ENCODE results near the gene PDE10A. TPM values are rescaled to one million over a fixed set of nuclear protein-coding genes. Genes with fewer than 3 reads are reported as not detected.

Gene PDE10A
- total and polyA plus RNA-seq, 2 of the 13 experiments (the other 11 are each of a cell fraction or from before 2014, with no cell fraction given), result not detected

DNA sequence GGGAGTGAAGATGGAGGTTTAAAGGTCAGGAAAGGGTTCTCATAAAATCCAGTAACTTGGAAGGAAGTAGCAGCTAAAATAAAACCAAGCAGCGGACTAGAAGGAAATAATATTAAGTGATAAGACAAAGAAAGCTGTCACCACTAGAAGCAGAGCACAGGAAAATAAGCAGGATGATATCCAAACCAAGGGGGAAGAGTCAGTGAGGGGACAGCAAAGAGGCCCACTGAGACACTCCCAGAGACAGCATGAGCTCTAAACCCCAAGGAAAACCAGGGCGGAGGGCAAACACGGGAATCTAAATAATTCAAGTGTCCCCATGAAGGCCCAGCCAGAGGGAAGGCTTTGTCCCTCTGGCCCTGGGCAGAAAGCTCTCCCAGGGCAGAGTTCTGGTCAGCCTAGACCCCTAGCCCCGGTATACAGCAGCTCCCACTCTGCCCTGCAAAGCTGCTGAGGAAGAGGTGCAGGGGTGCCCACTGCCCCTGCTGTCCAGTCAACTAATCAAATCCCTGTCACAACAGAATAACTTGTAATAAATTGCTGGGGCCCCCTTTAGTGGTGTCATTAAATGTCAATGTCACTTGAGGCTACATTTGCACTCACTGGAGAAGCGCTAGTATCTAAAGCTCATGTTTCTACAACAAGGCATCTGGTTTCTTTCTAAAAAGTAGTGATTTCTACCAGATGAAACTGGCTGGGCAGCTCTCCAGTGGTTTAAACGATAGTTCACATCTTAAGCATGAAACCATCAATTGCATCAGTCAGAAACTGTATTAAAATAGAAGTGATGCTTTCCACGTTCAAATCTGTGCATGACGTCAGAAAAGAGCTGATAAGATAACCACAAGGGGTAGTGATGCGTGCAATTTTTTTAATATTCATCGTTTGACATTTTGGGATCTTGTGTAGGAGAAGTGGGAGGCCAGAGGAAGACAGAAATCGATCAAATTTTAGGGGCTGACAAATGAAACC is 13.6 kb downstream of the PDE10A start:
- POLR2A ChIA-PET, result no interaction called here
- no peak overlapping the region for H3K4me2 ChIP-seq (ENCODE audit: low read depth, low read length)
- H3K27me3 ChIP-seq (ENCODE audit: control insufficient read depth in 1 of 2, insufficient read depth in 2 of 2, low read length in 2 of 2), result peaks cover 6 to 49% of the 10 kb centered on the region in 2 experiments

DNA sequence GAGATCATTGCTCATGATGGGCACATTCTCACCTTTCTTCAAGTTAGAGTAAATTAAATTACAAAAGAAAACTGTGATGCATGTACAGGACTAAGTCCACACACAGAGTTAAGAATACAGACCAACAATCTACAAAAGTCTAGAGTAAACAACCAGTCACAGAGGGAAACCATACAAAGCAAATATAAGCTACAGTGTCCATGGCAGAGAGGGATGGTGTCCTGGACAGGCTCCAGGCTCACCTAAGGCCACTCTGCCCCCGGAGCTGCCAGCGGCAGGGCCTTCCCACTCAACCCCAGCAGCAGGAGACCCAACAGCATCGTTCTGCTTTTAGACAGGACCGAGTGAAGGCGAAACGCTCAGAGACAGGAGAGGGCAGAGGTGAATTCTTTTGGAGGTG is 16.0 kb downstream of the PDE10A start:
- DNase-seq (ENCODE audit: low spot score) (no peak), FAIRE-seq (no peak), ATAC-seq (peak; percentile 55; the same call in 2 of the 3 replicates)
- no peak overlapping the region for H2AFZ ChIP-seq (ENCODE audit: low read length)
- no TSS peak for BruUV-seq (replicated peaks)
- peaks cover 0 to 45% of the 10 kb centered on the region in 2 experiments for H3K27me3 ChIP-seq (ENCODE audit: control insufficient read depth in 1 of 2, insufficient read depth in 2 of 2, low read length in 2 of 2)
- no peaks in the 10 kb centered on the region for H3K9me3 ChIP-seq (ENCODE audit: low read length)
- no peak overlapping the region for H3K9ac ChIP-seq (ENCODE audit: insufficient read depth, low read depth, low read length)
- CTCF ChIA-PET (ENCODE audit: low intra/inter-chr PET ratio, low total read pairs), result no interaction called here
- H3K79me2 ChIP-seq (ENCODE audit: insufficient read depth, low read length), result no peaks in the 10 kb centered on the region
- in situ Hi-C loops (cut with HindIII; ENCODE audit: extremely low pct_ligation_motif_present, low pct_unique_long_range_greater_than_20kb) (no loop called here), intact Hi-C loops (cut with micrococcal nuclease; ENCODE audit: unreplicated experiment) (no loop called here)
- no peak overlapping the region for H3K4me2 ChIP-seq (ENCODE audit: low read depth, low read length)
- H4K20me1 ChIP-seq (ENCODE audit: insufficient read depth, low read length), result no peaks in the 10 kb centered on the region
- TF ChIP-seq FOXA3 (CRISPR knock-in tag; IDR thresholded peaks at IDR 0.05), result 0 out of 2 replicates have a peak, but pooled peaks have one; percentile 7
- TF ChIP-seq, protein P1, sequence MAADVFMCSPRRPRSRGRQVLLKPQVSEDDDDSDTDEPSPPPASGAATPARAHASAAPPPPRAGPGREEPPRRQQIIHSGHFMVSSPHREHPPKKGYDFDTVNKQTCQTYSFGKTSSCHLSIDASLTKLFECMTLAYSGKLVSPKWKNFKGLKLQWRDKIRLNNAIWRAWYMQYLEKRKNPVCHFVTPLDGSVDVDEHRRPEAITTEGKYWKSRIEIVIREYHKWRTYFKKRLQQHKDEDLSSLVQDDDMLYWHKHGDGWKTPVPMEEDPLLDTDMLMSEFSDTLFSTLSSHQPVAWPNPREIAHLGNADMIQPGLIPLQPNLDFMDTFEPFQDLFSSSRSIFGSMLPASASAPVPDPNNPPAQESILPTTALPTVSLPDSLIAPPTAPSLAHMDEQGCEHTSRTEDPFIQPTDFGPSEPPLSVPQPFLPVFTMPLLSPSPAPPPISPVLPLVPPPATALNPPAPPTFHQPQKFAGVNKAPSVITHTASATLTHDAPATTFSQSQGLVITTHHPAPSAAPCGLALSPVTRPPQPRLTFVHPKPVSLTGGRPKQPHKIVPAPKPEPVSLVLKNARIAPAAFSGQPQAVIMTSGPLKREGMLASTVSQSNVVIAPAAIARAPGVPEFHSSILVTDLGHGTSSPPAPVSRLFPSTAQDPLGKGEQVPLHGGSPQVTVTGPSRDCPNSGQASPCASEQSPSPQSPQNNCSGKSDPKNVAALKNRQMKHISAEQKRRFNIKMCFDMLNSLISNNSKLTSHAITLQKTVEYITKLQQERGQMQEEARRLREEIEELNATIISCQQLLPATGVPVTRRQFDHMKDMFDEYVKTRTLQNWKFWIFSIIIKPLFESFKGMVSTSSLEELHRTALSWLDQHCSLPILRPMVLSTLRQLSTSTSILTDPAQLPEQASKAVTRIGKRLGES (CRISPR knock-in tag; IDR thresholded peaks at IDR 0.05; ENCODE audit: borderline replicate concordance), result no peak
- no peak for TF ChIP-seq ZNF878 (CRISPR knock-in tag; IDR thresholded peaks at IDR 0.05)
- TF ChIP-seq, protein P2, sequence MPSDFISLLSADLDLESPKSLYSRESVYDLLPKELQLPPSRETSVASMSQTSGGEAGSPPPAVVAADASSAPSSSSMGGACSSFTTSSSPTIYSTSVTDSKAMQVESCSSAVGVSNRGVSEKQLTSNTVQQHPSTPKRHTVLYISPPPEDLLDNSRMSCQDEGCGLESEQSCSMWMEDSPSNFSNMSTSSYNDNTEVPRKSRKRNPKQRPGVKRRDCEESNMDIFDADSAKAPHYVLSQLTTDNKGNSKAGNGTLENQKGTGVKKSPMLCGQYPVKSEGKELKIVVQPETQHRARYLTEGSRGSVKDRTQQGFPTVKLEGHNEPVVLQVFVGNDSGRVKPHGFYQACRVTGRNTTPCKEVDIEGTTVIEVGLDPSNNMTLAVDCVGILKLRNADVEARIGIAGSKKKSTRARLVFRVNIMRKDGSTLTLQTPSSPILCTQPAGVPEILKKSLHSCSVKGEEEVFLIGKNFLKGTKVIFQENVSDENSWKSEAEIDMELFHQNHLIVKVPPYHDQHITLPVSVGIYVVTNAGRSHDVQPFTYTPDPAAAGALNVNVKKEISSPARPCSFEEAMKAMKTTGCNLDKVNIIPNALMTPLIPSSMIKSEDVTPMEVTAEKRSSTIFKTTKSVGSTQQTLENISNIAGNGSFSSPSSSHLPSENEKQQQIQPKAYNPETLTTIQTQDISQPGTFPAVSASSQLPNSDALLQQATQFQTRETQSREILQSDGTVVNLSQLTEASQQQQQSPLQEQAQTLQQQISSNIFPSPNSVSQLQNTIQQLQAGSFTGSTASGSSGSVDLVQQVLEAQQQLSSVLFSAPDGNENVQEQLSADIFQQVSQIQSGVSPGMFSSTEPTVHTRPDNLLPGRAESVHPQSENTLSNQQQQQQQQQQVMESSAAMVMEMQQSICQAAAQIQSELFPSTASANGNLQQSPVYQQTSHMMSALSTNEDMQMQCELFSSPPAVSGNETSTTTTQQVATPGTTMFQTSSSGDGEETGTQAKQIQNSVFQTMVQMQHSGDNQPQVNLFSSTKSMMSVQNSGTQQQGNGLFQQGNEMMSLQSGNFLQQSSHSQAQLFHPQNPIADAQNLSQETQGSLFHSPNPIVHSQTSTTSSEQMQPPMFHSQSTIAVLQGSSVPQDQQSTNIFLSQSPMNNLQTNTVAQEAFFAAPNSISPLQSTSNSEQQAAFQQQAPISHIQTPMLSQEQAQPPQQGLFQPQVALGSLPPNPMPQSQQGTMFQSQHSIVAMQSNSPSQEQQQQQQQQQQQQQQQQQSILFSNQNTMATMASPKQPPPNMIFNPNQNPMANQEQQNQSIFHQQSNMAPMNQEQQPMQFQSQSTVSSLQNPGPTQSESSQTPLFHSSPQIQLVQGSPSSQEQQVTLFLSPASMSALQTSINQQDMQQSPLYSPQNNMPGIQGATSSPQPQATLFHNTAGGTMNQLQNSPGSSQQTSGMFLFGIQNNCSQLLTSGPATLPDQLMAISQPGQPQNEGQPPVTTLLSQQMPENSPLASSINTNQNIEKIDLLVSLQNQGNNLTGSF (CRISPR knock-in tag; IDR thresholded peaks at IDR 0.05), result no peak
- WGBS (ENCODE audit: low lambda C conversion rate), result 10% methylated on average over 6 of the region's 6 CpGs
- POLR2A ChIA-PET, result no interaction called here
- H3K4me1 ChIP-seq (ENCODE audit: insufficient read depth, low read length), result no peaks in the 10 kb centered on the region
- no peak overlapping the region for H3K27ac ChIP-seq (ENCODE audit: extremely low read length, insufficient read depth, low read length)
- H3K4me3 ChIP-seq (replicated peaks in 1 of 3; ENCODE audit: insufficient read depth in 1 of 3, low read depth in 2 of 3, low read length in 3 of 3), result no peak overlapping the region
- H3K36me3 ChIP-seq (replicated peaks in 1 of 2; ENCODE audit: control insufficient read depth in 1 of 2, insufficient read depth in 2 of 2, low read length in 2 of 2), result no peaks in the 10 kb centered on the region

More for the DNA sequence above, 13.6 kb downstream of the PDE10A start:
- Histone ChIP-seq H3K36me3 (replicated peaks in 1 of 2; ENCODE audit: control insufficient read depth in 1 of 2, insufficient read depth in 2 of 2, low read length in 2 of 2) (no peaks in the 10 kb centered on the region), H3K4me3 (replicated peaks in 1 of 3; ENCODE audit: insufficient read depth in 1 of 3, low read depth in 2 of 3, low read length in 3 of 3) (no peak overlapping the region), H3K9ac (ENCODE audit: insufficient read depth, low read depth, low read length) (no peak overlapping the region), H3K4me1 (ENCODE audit: insufficient read depth, low read length) (no peaks in the 10 kb centered on the region), H3K79me2 (ENCODE audit: insufficient read depth, low read length) (no peaks in the 10 kb centered on the region), H2AFZ (ENCODE audit: low read length) (no peak overlapping the region), H3K9me3 (ENCODE audit: low read length) (no peaks in the 10 kb centered on the region), H4K20me1 (ENCODE audit: insufficient read depth, low read length) (no peaks in the 10 kb centered on the region), H3K27ac (ENCODE audit: extremely low read length, insufficient read depth, low read length) (no peak overlapping the region)
- ATAC-seq (no peak), FAIRE-seq (no peak), DNase-seq (ENCODE audit: low spot score) (no peak)
- intact Hi-C loops (cut with micrococcal nuclease; ENCODE audit: unreplicated experiment) (no loop called here), in situ Hi-C loops (cut with HindIII; ENCODE audit: extremely low pct_ligation_motif_present, low pct_unique_long_range_greater_than_20kb) (no loop called here)
- CTCF ChIA-PET (ENCODE audit: low intra/inter-chr PET ratio, low total read pairs), result no interaction called here
- BruUV-seq (replicated peaks), result no TSS peak
- WGBS (ENCODE audit: low lambda C conversion rate), result 6% methylated on average over 10 of the region's 11 CpGs
- TF ChIP-seq AKAP8 (CRISPR knock-in tag; IDR thresholded peaks at IDR 0.05), result no peak
- no peak for TF ChIP-seq ZNF383 (CRISPR knock-in tag; IDR thresholded peaks at IDR 0.05; ENCODE audit: borderline replicate concordance)
- peak; percentile 90 for TF ChIP-seq ATF7 (IDR thresholded peaks at IDR 0.05)
- no peak for TF ChIP-seq ATF7 (CRISPR knock-in tag; IDR thresholded peaks at IDR 0.05)
- peak; percentile 91 for TF ChIP-seq CREB1 (IDR thresholded peaks at IDR 0.05)
- no peak for TF ChIP-seq CREB1 (CRISPR knock-in tag; IDR thresholded peaks at IDR 0.05)

All from HepG2 (cell line).